COLO829 (cell line): ENCODE results near the gene CCDC18.
A peak's percentile ranks its signal among the peaks of the same experiment; 100 is the strongest.
"Not testable (repeated sequence)": the region's sequence is repeated elsewhere in the genome, so short reads cannot be mapped to it uniquely, and the experiment has no call there.

Experiments used
- DNase-seq: peaks from one replicate; pipeline ENCODE4 v3.0.0; 2012; ENCODE audit warnings: low spot score

The CCDC18 gene

GRCh38 chr1:93180723-93181613, at the start of gene CCDC18:
TSS of gene CCDC18 (plus strand) at chr1:93180724. CDS start at chr1:93183362, 2,638 bp downstream.
- peak; percentile 5 for DNase-seq

- DNase-seq = no peak
Measured at GRCh38 chr1:93132638-93133037, 47.9 kb upstream of the CCDC18 start.

- DNase-seq = no peak
Measured at GRCh38 chr1:93136445-93136844, 44.1 kb upstream of the CCDC18 start.

- no peak for DNase-seq
Measured at GRCh38 chr1:93137604-93138292, 42.8 kb upstream of the CCDC18 start.

GRCh38 chr1:93140106-93140505, 40.4 kb upstream of the CCDC18 start:
- no peak for DNase-seq

- no peak for DNase-seq
Measured at GRCh38 chr1:93142161-93142560, 38.4 kb upstream of the CCDC18 start.

GRCh38 chr1:93143136-93143535, 37.4 kb upstream of the CCDC18 start:
- DNase-seq = no peak

- DNase-seq = no peak
Measured at GRCh38 chr1:93143769-93144168, 36.8 kb upstream of the CCDC18 start.

GRCh38 chr1:93148001-93148400, 32.5 kb upstream of the CCDC18 start:
- DNase-seq = no peak

- no peak for DNase-seq
Measured at GRCh38 chr1:93150729-93151128, 29.8 kb upstream of the CCDC18 start.

GRCh38 chr1:93151474-93151873, 29.1 kb upstream of the CCDC18 start:
- no peak for DNase-seq

GRCh38 chr1:93152835-93153234, 27.7 kb upstream of the CCDC18 start:
- no peak for DNase-seq

GRCh38 chr1:93154898-93155297, 25.6 kb upstream of the CCDC18 start:
- no peak for DNase-seq

- DNase-seq = no peak
Measured at GRCh38 chr1:93155335-93155734, 25.2 kb upstream of the CCDC18 start.

GRCh38 chr1:93159337-93159736, 21.2 kb upstream of the CCDC18 start:
- no peak for DNase-seq

- not testable (repeated sequence) for DNase-seq
Measured at GRCh38 chr1:93163314-93163713, 17.2 kb upstream of the CCDC18 start.

GRCh38 chr1:93164816-93165215, 15.7 kb upstream of the CCDC18 start:
- DNase-seq = no peak

GRCh38 chr1:93165895-93166294, 14.6 kb upstream of the CCDC18 start:
- DNase-seq = not testable (repeated sequence)

- DNase-seq = no peak
Measured at GRCh38 chr1:93167006-93167405, 13.5 kb upstream of the CCDC18 start.

GRCh38 chr1:93170141-93170678, 10.3 kb upstream of the CCDC18 start:
- DNase-seq = not testable (repeated sequence)

- DNase-seq = no peak
Measured at GRCh38 chr1:93171549-93172034, 8.9 kb upstream of the CCDC18 start.

- DNase-seq = no peak
Measured at GRCh38 chr1:93172778-93173177, 7.7 kb upstream of the CCDC18 start.

- not testable (repeated sequence) for DNase-seq
Measured at GRCh38 chr1:93174638-93175037, 5.9 kb upstream of the CCDC18 start.
